ENCODE measurements around the gene MSI2.

DNA sequence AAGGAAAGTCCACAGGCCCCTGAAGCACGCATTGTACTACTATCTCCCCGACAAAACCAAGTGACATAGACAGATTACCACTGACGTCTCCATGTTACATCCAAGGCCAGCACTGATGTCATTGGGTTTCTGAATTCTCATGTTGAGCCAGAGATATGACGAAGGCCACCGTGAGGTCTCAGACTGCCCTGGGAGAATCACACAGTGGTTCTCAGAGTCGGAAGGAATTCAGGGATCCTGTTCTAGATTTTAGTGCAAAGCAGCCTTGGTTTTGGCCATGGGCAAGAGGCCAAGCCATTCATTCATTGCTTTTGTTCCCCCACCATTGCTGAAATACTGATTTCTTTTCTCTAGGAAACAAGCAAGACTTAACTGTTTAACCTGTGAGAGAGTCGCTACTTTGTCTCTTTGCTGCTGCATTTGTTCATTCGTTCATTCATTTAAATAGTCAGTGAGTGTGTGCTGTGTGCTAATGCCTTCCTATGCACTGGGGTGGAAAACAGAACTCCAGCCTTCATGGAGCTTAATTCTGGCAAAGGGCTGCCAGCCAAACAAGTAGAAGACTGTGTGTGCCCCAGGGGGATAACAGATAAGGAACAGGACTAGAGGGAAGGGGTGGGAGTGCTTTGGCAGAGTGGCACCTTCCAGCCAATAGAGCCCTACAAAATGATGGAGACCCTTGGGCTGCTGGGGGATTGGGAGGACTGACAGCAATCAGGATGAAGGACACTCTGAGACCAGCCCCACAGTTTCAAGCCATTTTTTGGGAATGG lies 222.3 kb downstream of the MSI2 start:
- TF ChIP-seq TARDBP (IDR thresholded peaks at IDR 0.05): no peak
- TF ChIP-seq ZNF384 (IDR thresholded peaks at IDR 0.05): no peak
- TF ChIP-seq SP1 (IDR thresholded peaks at IDR 0.05): no peak
- TF ChIP-seq HDGF (IDR thresholded peaks at IDR 0.05; ENCODE audit: borderline replicate concordance): no peak
- TF ChIP-seq ELF4 (IDR thresholded peaks at IDR 0.05): no peak
- no peak for TF ChIP-seq NFRKB (IDR thresholded peaks at IDR 0.05)
- no peak for TF ChIP-seq SUZ12 (IDR thresholded peaks at IDR 0.05)
- no peak for TF ChIP-seq FOXM1 (IDR thresholded peaks at IDR 0.05; ENCODE audit: borderline replicate concordance)
- TF ChIP-seq FOXK2 (IDR thresholded peaks at IDR 0.05): no peak
- TF ChIP-seq ARNT (IDR thresholded peaks at IDR 0.05): no peak
- TF ChIP-seq BHLHE40 (IDR thresholded peaks at IDR 0.05; ENCODE audit: borderline replicate concordance): no peak
- no peak for TF ChIP-seq FOXA1 (IDR thresholded peaks at IDR 0.05)
- TF ChIP-seq, protein P1, sequence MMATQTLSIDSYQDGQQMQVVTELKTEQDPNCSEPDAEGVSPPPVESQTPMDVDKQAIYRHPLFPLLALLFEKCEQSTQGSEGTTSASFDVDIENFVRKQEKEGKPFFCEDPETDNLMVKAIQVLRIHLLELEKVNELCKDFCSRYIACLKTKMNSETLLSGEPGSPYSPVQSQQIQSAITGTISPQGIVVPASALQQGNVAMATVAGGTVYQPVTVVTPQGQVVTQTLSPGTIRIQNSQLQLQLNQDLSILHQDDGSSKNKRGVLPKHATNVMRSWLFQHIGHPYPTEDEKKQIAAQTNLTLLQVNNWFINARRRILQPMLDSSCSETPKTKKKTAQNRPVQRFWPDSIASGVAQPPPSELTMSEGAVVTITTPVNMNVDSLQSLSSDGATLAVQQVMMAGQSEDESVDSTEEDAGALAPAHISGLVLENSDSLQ (IDR thresholded peaks at IDR 0.05): no peak

All from HEK293T (cell line).